ENCODE data around the gene YIF1B.
A peak's percentile ranks its signal among the peaks of the same experiment; 100 is the strongest.

The YIF1B gene

DNA sequence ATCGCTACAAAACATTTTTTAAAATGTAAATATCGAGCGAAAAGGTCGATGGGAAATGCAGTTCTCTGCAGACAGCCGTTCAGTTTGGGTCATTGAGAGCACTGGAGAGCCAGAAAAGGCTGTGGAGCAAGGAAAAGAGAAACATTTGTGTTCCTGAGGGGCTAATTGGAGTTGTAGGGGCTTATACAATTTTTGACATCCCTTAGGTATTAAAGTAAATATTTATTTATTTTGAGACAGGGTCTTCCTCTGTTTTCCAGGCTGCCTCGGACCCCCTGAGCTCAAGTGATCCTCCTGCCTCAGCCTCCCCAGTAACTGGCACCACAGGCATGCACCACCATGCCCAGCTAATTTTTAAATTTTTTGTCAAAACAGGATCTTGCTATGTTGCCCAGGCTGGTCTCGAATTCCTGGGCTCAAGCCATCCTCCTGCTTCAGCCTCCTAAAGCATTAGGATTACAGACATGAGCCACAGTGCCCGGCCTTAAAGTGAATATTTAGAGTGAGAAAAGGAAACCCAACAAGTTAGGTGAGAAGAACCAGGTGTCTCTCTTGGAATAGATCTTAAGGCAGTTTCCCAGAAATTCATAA, 825 bp upstream of the YIF1B start:
- no peaks in the 10 kb centered on the region for H3K36me3 ChIP-seq (ENCODE audit: control insufficient read depth, insufficient read depth, low read length)
- H3K4me3 ChIP-seq (ENCODE audit: low read depth, low read length) = peak overlapping the region; percentile 48
- no peaks in the 10 kb centered on the region; the same call in 1 of the 2 replicates for H3K4me1 ChIP-seq (ENCODE audit: control insufficient read depth, insufficient read depth, low read length)
- peak overlapping the region; percentile 33; the same call in 1 of the 2 replicates for H3K9ac ChIP-seq (ENCODE audit: low read depth, low read length)
- peak overlapping the region; percentile 76 for H3K27ac ChIP-seq (ENCODE audit: low read depth, low read length)
- H3K9me3 ChIP-seq (ENCODE audit: control insufficient read depth, insufficient read depth, low read length) = no peaks in the 10 kb centered on the region
- H3K27me3 ChIP-seq (ENCODE audit: control insufficient read depth, insufficient read depth, low read length) = peaks cover 32% of the 10 kb centered on the region

DNA sequence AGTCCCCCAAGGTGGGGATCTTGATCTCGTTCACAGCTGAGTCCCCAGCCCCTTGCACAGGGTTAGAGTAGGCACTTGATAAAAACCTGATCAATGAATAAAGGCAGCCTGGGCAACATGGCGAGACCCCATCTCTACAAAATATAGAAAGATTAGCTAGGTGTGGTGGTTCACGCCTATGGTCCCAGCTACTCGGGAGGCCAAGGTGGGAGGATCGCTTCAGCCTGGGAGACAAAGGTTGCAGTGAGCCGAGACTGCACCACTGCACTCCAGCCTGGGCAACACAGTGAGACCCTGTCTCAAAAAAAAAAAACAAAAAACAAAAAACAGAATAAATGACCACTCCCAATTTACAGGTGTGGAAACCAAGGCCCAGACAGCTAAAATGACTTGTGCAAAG, 4.8 kb downstream of the YIF1B start:
- no peaks in the 10 kb centered on the region for H3K9me3 ChIP-seq (ENCODE audit: control insufficient read depth, insufficient read depth, low read length)
- H3K27ac ChIP-seq (ENCODE audit: low read depth, low read length) = no peak overlapping the region
- H3K27me3 ChIP-seq (ENCODE audit: control insufficient read depth, insufficient read depth, low read length) = no peaks in the 10 kb centered on the region
- H3K4me3 ChIP-seq (ENCODE audit: low read depth, low read length) = no peak overlapping the region
- H3K4me1 ChIP-seq (ENCODE audit: control insufficient read depth, insufficient read depth, low read length) = no peaks in the 10 kb centered on the region
- H3K9ac ChIP-seq (ENCODE audit: low read depth, low read length) = no peak overlapping the region
- peaks cover 21% of the 10 kb centered on the region for H3K36me3 ChIP-seq (ENCODE audit: control insufficient read depth, insufficient read depth, low read length)

DNA sequence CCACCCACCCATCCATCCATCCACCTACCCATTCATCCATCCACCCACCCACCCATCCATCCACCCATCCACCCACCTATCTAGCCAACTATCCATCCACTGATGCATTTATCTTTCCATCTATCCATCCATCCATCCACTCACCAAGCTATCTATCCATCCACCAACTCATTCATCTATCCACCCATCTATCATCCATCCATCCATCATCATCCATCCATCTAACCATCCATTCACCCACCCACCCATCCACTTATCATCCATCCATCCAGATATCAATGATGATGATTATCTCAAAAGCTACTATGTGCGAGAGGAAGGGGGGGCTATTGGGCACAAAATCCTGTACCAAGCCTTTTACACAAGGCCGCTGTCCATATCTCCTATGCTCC, 5.5 kb downstream of the YIF1B start:
- Histone ChIP-seq H3K9ac (ENCODE audit: low read depth, low read length) (no peak overlapping the region), H3K27ac (ENCODE audit: low read depth, low read length) (no peak overlapping the region), H3K36me3 (ENCODE audit: control insufficient read depth, insufficient read depth, low read length) (peaks cover 21% of the 10 kb centered on the region), H3K4me3 (ENCODE audit: low read depth, low read length) (no peak overlapping the region), H3K4me1 (ENCODE audit: control insufficient read depth, insufficient read depth, low read length) (peaks cover 3% of the 10 kb centered on the region; the same call in 1 of the 2 replicates), H3K9me3 (ENCODE audit: control insufficient read depth, insufficient read depth, low read length) (no peaks in the 10 kb centered on the region), H3K27me3 (ENCODE audit: control insufficient read depth, insufficient read depth, low read length) (no peaks in the 10 kb centered on the region)

DNA sequence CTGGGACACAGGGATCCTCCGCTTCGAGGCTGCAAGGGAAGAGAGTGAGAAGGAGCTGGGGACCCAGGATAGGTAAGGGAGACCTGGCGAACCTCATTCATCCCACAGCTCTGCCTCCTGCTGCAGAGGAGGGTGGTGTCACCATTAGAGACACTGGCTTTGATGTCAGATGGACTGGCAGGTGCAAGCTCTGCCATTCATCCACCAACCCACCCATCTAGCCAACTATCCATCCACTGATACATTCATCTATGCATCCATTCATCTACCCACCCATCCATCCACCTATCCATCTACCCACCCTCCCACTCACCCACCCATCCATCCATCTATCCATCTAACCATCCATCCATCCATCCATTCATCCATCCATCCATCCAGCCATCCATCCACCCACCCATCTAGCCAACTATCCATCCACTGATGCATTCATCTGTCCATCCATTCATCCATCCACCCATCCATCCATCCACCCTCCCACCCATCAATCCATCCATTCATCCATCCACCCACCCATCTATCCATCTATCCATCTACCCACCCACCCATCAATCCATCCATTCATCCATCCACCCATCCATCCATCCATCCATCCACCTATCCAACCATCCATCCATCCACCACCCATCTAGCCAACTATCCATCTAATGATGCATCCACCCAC, 6.0 kb downstream of the YIF1B start:
- Histone ChIP-seq H3K4me3 (ENCODE audit: low read depth, low read length) (no peak overlapping the region), H3K4me1 (ENCODE audit: control insufficient read depth, insufficient read depth, low read length) (peaks cover 6% of the 10 kb centered on the region; the same call in 1 of the 2 replicates), H3K27me3 (ENCODE audit: control insufficient read depth, insufficient read depth, low read length) (no peaks in the 10 kb centered on the region), H3K27ac (ENCODE audit: low read depth, low read length) (no peak overlapping the region), H3K36me3 (ENCODE audit: control insufficient read depth, insufficient read depth, low read length) (peaks cover 21% of the 10 kb centered on the region), H3K9me3 (ENCODE audit: control insufficient read depth, insufficient read depth, low read length) (no peaks in the 10 kb centered on the region), H3K9ac (ENCODE audit: low read depth, low read length) (no peak overlapping the region)

DNA sequence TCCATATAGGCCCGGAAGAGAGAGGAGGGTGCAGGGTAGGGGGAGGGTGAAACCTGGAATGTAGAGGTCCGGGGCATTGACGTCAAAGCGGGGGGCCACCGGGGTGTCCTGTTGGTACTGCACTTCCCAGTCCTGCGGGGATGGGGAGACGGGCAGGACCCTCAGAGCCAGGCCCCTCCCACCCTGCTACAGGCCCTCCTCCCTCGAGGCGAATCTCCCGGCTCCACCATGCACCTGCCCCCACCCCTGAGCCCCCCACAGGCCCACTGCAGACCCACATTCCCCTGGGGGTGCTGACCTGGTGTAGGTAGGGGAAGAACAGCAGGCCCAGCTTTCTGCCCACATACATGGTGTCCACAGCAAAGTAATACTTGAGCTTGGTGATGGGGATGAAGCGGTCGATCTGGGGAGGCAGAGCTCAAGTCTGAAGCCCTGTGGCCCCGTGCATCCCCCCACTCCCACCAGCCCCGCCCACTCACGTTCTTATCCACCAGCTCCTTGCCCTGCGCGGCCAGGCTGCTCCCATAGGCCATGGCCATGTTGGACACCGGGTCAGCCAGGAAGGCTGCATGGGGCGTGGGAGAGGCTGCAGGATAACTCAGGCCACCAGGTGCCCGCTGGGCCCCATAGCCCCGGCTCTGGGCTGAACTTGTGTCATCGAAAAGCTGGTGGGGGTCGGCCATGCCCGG, 6.7 kb downstream of the YIF1B start:
- Histone ChIP-seq H3K9ac (ENCODE audit: low read depth, low read length) (no peak overlapping the region), H3K27me3 (ENCODE audit: control insufficient read depth, insufficient read depth, low read length) (no peaks in the 10 kb centered on the region), H3K4me1 (ENCODE audit: control insufficient read depth, insufficient read depth, low read length) (peaks cover 8% of the 10 kb centered on the region; the same call in 1 of the 2 replicates), H3K27ac (ENCODE audit: low read depth, low read length) (no peak overlapping the region), H3K9me3 (ENCODE audit: control insufficient read depth, insufficient read depth, low read length) (no peaks in the 10 kb centered on the region), H3K36me3 (ENCODE audit: control insufficient read depth, insufficient read depth, low read length) (peaks cover 21% of the 10 kb centered on the region), H3K4me3 (ENCODE audit: low read depth, low read length) (no peak overlapping the region)

DNA sequence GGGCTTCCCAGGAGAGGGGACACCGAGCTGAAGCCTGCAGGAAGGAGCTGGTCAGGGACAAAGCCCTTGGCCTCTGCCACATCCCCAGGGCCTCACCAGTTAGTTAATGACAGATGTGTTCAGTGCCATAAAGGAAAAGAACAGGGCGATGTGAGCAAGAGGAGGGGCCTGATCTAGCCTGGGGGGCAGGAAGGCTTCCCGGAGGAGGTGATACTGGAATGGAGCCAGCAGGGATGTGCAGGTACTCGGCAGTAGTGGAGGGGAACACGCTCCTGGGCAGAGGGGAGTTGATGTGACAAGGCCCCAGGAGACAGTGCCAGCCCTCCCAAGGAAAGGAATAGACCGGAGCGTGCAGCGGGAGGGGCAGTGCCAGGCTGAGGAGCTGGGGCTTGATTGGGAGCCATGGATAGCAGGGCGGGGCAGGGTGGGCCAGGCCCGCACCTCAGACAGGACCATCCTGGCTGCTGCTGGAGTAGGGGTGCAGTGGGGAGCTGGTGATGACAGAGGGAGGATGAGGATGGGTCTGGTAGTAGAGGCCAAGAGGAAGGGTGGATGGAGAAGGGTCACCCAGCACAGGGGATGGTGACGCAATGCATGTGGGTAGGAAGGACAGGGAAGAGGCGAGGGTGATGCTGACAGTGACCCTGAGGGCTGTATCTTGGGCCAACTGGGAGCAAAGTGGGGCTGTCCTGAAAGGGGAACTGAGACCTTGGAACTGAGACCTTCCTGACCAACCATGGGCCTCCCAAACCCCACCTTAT, 7.6 kb downstream of the YIF1B start:
- Histone ChIP-seq H3K4me3 (ENCODE audit: low read depth, low read length) (no peak overlapping the region), H3K27ac (ENCODE audit: low read depth, low read length) (no peak overlapping the region), H3K4me1 (ENCODE audit: control insufficient read depth, insufficient read depth, low read length) (peaks cover 10% of the 10 kb centered on the region; the same call in 1 of the 2 replicates), H3K27me3 (ENCODE audit: control insufficient read depth, insufficient read depth, low read length) (no peaks in the 10 kb centered on the region), H3K9ac (ENCODE audit: low read depth, low read length) (no peak overlapping the region), H3K9me3 (ENCODE audit: control insufficient read depth, insufficient read depth, low read length) (no peaks in the 10 kb centered on the region), H3K36me3 (ENCODE audit: control insufficient read depth, insufficient read depth, low read length) (peaks cover 21% of the 10 kb centered on the region)

DNA sequence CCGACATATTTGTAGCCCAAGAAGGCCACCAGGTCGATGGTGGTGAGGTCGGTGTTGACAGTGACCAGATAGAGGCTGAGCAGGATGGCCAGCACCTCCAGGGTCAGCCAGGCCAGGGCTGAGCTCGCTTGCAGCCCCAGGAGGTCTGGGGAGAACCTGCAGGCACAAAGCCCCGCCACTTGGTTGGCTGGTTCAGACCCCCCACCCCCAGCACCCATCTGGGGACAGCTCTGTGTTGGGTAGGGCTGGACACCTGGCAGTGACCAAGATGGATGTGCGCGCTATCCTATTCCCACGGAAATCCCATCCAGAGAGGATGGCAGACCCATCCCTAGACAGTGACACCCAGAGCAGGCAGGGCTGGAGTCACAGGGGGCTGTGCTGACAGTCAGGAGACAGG, 8.2 kb downstream of the YIF1B start:
- Histone ChIP-seq H3K4me3 (ENCODE audit: low read depth, low read length) (no peak overlapping the region), H3K27ac (ENCODE audit: low read depth, low read length) (no peak overlapping the region), H3K27me3 (ENCODE audit: control insufficient read depth, insufficient read depth, low read length) (no peaks in the 10 kb centered on the region), H3K9me3 (ENCODE audit: control insufficient read depth, insufficient read depth, low read length) (no peaks in the 10 kb centered on the region), H3K36me3 (ENCODE audit: control insufficient read depth, insufficient read depth, low read length) (peaks cover 21% of the 10 kb centered on the region), H3K4me1 (ENCODE audit: control insufficient read depth, insufficient read depth, low read length) (peaks cover 10% of the 10 kb centered on the region; the same call in 1 of the 2 replicates), H3K9ac (ENCODE audit: low read depth, low read length) (no peak overlapping the region)

DNA sequence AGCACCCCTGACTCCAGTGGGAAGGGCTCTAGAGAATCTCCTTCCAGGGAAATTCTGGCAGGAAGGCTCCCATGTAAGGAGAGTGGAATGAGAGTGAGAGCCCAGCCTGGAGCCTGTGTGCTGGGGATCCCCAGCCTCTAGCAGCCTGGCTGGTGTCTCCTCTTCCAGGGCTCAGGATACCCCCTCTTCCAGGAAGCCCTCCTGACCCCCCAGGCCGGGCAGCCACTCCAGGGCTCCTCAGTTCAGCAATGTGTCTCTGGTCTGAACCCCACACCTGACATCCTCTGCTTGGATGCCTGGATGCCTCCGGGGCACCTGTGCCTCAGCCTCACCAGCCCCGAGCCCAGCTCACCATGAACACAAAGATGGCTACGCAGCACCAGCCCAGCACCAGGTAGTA, 8.7 kb downstream of the YIF1B start:
- no peaks in the 10 kb centered on the region for H3K27me3 ChIP-seq (ENCODE audit: control insufficient read depth, insufficient read depth, low read length)
- peaks cover 21% of the 10 kb centered on the region for H3K36me3 ChIP-seq (ENCODE audit: control insufficient read depth, insufficient read depth, low read length)
- no peak overlapping the region for H3K27ac ChIP-seq (ENCODE audit: low read depth, low read length)
- H3K4me3 ChIP-seq (ENCODE audit: low read depth, low read length) = no peak overlapping the region
- H3K9ac ChIP-seq (ENCODE audit: low read depth, low read length) = no peak overlapping the region
- H3K4me1 ChIP-seq (ENCODE audit: control insufficient read depth, insufficient read depth, low read length) = peaks cover 10% of the 10 kb centered on the region; the same call in 1 of the 2 replicates
- no peaks in the 10 kb centered on the region for H3K9me3 ChIP-seq (ENCODE audit: control insufficient read depth, insufficient read depth, low read length)

DNA sequence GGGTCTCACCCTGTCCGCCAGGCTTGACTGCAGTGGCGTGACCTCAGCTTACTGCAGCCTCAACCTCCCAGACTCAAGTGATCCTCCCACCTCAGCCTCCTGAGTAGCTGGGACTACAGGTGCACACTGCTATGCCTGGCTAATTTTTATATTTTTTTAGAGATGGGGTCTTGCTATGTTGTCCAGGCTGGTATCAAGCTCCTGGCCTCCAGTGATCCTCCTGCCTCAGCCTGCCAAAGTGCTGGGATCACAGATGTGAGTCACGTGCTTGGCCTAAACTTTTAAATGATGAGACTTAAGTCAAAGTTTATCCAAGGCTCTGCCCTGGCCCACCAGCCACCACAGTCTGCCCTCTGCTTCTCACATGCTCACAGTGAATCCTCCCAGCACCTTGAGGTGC, 9.5 kb downstream of the YIF1B start:
- Histone ChIP-seq H3K27ac (ENCODE audit: low read depth, low read length) (no peak overlapping the region), H3K9me3 (ENCODE audit: control insufficient read depth, insufficient read depth, low read length) (no peaks in the 10 kb centered on the region), H3K4me1 (ENCODE audit: control insufficient read depth, insufficient read depth, low read length) (peaks cover 10% of the 10 kb centered on the region; the same call in 1 of the 2 replicates), H3K36me3 (ENCODE audit: control insufficient read depth, insufficient read depth, low read length) (peaks cover 21% of the 10 kb centered on the region), H3K4me3 (ENCODE audit: low read depth, low read length) (no peak overlapping the region), H3K27me3 (ENCODE audit: control insufficient read depth, insufficient read depth, low read length) (no peaks in the 10 kb centered on the region), H3K9ac (ENCODE audit: low read depth, low read length) (no peak overlapping the region)

DNA sequence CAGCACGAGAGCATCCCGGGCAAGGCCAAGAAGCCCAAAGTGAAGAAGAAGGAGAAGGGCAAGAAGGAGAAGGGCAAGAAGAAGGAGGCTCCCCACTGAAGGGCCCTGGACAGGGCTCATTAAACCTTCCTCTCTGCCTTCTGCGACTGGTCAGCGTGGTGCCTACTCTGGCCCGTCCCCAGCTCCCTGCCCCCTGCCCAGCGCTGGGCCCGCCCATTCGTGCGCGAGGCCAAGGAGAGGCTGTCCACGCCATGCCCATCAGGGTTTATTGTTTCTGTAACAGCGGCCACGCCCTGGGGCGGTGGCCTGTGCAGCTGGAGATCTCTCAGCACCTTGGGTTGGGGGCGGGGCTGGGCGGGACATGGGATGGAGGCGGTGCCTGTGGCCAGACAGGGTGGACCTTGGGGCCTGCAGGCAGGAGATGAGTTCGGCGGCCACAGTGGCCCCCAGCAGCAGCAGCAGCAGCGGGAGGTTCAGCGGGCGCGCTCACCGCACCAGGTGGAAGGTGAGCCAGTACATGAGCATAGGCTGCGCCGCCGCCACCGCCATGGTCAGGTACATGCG, 10.8 kb downstream of the YIF1B start:
- H3K9me3 ChIP-seq (ENCODE audit: control insufficient read depth, insufficient read depth, low read length) = no peaks in the 10 kb centered on the region
- H3K4me1 ChIP-seq (ENCODE audit: control insufficient read depth, insufficient read depth, low read length) = peaks cover 16% of the 10 kb centered on the region
- H3K36me3 ChIP-seq (ENCODE audit: control insufficient read depth, insufficient read depth, low read length) = peaks cover 21% of the 10 kb centered on the region
- H3K4me3 ChIP-seq (ENCODE audit: low read depth, low read length) = peak overlapping the region; percentile 57
- H3K27me3 ChIP-seq (ENCODE audit: control insufficient read depth, insufficient read depth, low read length) = no peaks in the 10 kb centered on the region
- H3K27ac ChIP-seq (ENCODE audit: low read depth, low read length) = no peak overlapping the region
- H3K9ac ChIP-seq (ENCODE audit: low read depth, low read length) = peak overlapping the region; percentile 19; the same call in 1 of the 2 replicates

Data from HUES48 (cell line).